ENCODE results near the gene POLN.

GRCh38 chr4:2049381-2049780 is 192.5 kb downstream of the POLN start:
- TF ChIP-seq, protein P1, sequence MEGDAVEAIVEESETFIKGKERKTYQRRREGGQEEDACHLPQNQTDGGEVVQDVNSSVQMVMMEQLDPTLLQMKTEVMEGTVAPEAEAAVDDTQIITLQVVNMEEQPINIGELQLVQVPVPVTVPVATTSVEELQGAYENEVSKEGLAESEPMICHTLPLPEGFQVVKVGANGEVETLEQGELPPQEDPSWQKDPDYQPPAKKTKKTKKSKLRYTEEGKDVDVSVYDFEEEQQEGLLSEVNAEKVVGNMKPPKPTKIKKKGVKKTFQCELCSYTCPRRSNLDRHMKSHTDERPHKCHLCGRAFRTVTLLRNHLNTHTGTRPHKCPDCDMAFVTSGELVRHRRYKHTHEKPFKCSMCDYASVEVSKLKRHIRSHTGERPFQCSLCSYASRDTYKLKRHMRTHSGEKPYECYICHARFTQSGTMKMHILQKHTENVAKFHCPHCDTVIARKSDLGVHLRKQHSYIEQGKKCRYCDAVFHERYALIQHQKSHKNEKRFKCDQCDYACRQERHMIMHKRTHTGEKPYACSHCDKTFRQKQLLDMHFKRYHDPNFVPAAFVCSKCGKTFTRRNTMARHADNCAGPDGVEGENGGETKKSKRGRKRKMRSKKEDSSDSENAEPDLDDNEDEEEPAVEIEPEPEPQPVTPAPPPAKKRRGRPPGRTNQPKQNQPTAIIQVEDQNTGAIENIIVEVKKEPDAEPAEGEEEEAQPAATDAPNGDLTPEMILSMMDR (IDR thresholded peaks at IDR 0.05) = no peak
- no peak for TF ChIP-seq POLR2A (IDR thresholded peaks at IDR 0.05)

Measured in uterus (tissue), 2 donors.